ENCODE data around the gene TFAP2E.

Gene TFAP2E

DNA sequence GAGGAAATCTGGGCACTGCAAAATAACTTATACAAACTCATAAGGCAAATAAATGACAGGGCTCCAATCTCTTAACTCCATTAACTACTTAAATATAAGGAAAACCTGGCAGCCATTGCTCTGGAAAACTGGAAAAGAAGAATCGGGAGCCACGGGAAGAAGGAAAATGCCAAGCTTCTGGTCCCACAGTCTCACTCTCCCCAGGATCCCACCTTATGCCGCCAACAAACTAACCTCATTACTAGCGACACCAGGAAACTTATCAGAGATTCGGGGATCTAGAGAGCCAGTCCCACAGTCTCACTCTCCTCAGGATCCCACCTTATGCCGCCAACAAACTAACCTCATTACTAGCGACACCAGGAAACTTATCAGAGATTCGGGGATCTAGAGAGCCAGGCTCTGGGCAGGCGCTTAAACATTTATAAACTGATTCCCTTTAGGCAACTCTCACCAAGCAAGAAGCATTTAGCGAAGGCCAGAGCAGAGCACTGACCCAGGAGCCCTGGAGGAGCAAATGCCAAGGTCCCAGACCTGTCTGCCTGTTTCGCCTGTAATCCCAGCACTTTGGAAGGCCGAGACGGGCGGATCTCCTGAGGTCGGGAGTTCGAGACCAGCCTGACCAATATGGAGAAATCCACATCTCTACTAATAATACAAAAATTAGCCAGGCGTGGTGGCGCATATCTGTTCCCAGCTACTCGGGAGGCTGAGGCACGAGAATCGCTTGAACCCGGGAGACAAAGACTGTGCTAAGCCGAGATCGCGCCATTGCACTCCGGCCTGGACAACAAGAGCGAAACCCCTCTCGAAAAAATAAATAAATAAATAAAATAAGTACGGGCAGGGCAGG lies 67.5 kb downstream of the TFAP2E start:
- H3K27me3 ChIP-seq (ENCODE audit: control insufficient read depth in 1 of 2, insufficient read depth in 2 of 2, low read length in 2 of 2) = peaks cover 0 to 9% of the 10 kb centered on the region in 2 donors
- H3K4me1 ChIP-seq (ENCODE audit: control insufficient read depth in 1 of 2, insufficient read depth in 2 of 2, low read length in 2 of 2) = peaks cover 20 to 29% of the 10 kb centered on the region in 2 donors
- H3K9ac ChIP-seq (ENCODE audit: low read depth in 1 of 2, low read length in 2 of 2) = peak overlapping the region; percentile 92 to 95
- peak overlapping the region; percentile 85 for H3K27ac ChIP-seq (ENCODE audit: low read depth, low read length)
- H3K9me3 ChIP-seq (ENCODE audit: control insufficient read depth in 1 of 2, low read length in 2 of 2) = no peaks in the 10 kb centered on the region
- H3K4me3 ChIP-seq (ENCODE audit: low read depth in 1 of 2, low read length in 2 of 2) = peak overlapping the region; percentile 94 to 99
- H3K36me3 ChIP-seq (ENCODE audit: control insufficient read depth in 1 of 2, insufficient read depth in 2 of 2, low read length in 2 of 2) = peaks cover 0 to 5% of the 10 kb centered on the region in 2 donors

DNA sequence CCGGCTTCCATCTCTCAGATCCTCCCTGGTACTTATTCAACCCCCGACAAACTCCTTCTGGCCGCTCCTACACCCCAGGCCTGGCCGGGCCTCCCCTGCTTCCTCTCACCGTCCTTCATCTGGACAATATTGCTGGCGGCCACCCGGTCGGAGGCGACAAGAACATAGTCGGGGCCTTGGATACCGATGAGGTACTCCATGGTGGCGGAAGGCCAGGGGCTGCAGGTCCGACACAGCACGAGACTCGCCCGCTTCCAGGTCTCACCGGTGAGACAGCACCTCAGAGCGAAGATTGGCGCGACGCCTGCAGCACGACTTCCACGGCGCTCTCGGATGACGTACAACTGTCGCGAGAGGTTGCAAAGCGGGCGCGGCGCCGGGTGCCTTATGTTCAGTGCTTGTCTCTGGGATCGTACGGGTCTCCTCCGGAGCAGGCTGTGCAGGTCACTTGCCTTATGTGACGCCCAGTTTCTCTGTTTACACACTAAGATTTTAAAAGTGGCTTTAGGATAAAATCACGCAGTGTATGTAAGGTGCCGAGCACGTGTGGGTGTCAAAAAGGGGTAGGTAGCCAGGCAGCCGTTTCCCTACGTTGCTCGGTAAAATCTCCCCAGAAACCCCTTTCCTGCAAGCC lies 68.2 kb downstream of the TFAP2E start, which contains the start of gene PSMB2:
Gene PSMB2 (minus strand): TSS at position 294 of the 634 bp plus-strand sequence. CDS start 94 bp downstream, at position 200.
- peak within 1 kb of the TSS; percentile 94 to 99 for H3K4me3 ChIP-seq (ENCODE audit: low read depth in 1 of 2, low read length in 2 of 2)
- peak within 1 kb of the TSS; percentile 85 for H3K27ac ChIP-seq (ENCODE audit: low read depth, low read length)
- H3K36me3 ChIP-seq (ENCODE audit: control insufficient read depth in 1 of 2, insufficient read depth in 2 of 2, low read length in 2 of 2) = no peaks in the 10 kb centered on the region
- peaks cover 20 to 29% of the 10 kb centered on the region in 2 donors for H3K4me1 ChIP-seq (ENCODE audit: control insufficient read depth in 1 of 2, insufficient read depth in 2 of 2, low read length in 2 of 2)
- H3K9ac ChIP-seq (ENCODE audit: low read depth in 1 of 2, low read length in 2 of 2) = peak within 1 kb of the TSS; percentile 92 to 95
- H3K9me3 ChIP-seq (ENCODE audit: control insufficient read depth in 1 of 2, low read length in 2 of 2) = no peaks in the 10 kb centered on the region
- H3K27me3 ChIP-seq (ENCODE audit: control insufficient read depth in 1 of 2, insufficient read depth in 2 of 2, low read length in 2 of 2) = peaks cover 0 to 11% of the 10 kb centered on the region in 2 donors

GRCh38 chr1:35642471-35642955 lies 69.4 kb downstream of the TFAP2E start:
- H3K4me3 ChIP-seq (ENCODE audit: low read depth in 1 of 2, low read length in 2 of 2) = peak overlapping the region; percentile 94 to 99
- no peak overlapping the region for H3K27ac ChIP-seq (ENCODE audit: low read depth, low read length)
- peaks cover 15 to 24% of the 10 kb centered on the region in 2 donors for H3K4me1 ChIP-seq (ENCODE audit: control insufficient read depth in 1 of 2, insufficient read depth in 2 of 2, low read length in 2 of 2)
- H3K9me3 ChIP-seq (ENCODE audit: control insufficient read depth in 1 of 2, low read length in 2 of 2) = no peaks in the 10 kb centered on the region
- H3K9ac ChIP-seq (ENCODE audit: low read depth in 1 of 2, low read length in 2 of 2) = peak overlapping the region; percentile 92 to 95
- H3K27me3 ChIP-seq (ENCODE audit: control insufficient read depth in 1 of 2, insufficient read depth in 2 of 2, low read length in 2 of 2) = peaks cover 0 to 11% of the 10 kb centered on the region in 2 donors
- H3K36me3 ChIP-seq (ENCODE audit: control insufficient read depth in 1 of 2, insufficient read depth in 2 of 2, low read length in 2 of 2) = no peaks in the 10 kb centered on the region

GRCh38 chr1:35644204-35644603 lies 71.1 kb downstream of the TFAP2E start:
- Histone ChIP-seq H3K9me3 (ENCODE audit: control insufficient read depth in 1 of 2, low read length in 2 of 2) (no peaks in the 10 kb centered on the region), H3K9ac (ENCODE audit: low read depth in 1 of 2, low read length in 2 of 2) (no peak overlapping the region), H3K4me1 (ENCODE audit: control insufficient read depth in 1 of 2, insufficient read depth in 2 of 2, low read length in 2 of 2) (peaks cover 7 to 11% of the 10 kb centered on the region in 2 donors), H3K27ac (ENCODE audit: low read depth, low read length) (no peak overlapping the region), H3K36me3 (ENCODE audit: control insufficient read depth in 1 of 2, insufficient read depth in 2 of 2, low read length in 2 of 2) (no peaks in the 10 kb centered on the region), H3K27me3 (ENCODE audit: control insufficient read depth in 1 of 2, insufficient read depth in 2 of 2, low read length in 2 of 2) (peaks cover 0 to 11% of the 10 kb centered on the region in 2 donors), H3K4me3 (ENCODE audit: low read depth in 1 of 2, low read length in 2 of 2) (no peak overlapping the region)
